HEK293 (cell line): ENCODE data around the gene FHL2.

Source experiments
- CTCF ChIA-PET: fragments of 350-600 bp; formaldehyde crosslinking; extraction: SDS; loops from one replicate; lab custom pipeline; 2021; ENCODE audit warnings: antibody characterized with exemption; lab: Yijun Ruan, JAX
- POLR2A ChIA-PET: fragments of 300-600 bp; formaldehyde crosslinking; extraction: SDS; loops from one replicate; lab custom pipeline; 2020; ENCODE audit warnings: antibody characterized with exemption, inconsistent platforms; lab: Yijun Ruan, JAX
- H3K27ac ChIP-seq: fragments of 200-500 bp; sonication (Bioruptor generic); 2 replicates; pipeline ENCODE4 v1.5.1; 2014; ENCODE audit warnings: low read depth, low read length, control low read depth, inconsistent platforms; ENCODE audit errors: extremely low read depth
- H3K36me3 ChIP-seq, 2 experiments: fragments of 200-500 bp in 1 of 2; sonication (Bioruptor generic) in 1 of 2; 1 replicate in 1 of 2; 2 replicates in 1 of 2; pipeline ENCODE4 v1.5.1; 2014 to 2017; ENCODE audit warnings: inconsistent platforms in 2 of 2, low read length in 2 of 2; ENCODE audit not compliant: control insufficient read depth in 2 of 2, insufficient read depth in 1 of 2
- H3K4me1 ChIP-seq: fragments of 200-500 bp; sonication (Bioruptor generic); 2 replicates; pipeline ENCODE4 v1.5.1; 2014; ENCODE audit warnings: mild to moderate bottlenecking, low read length, inconsistent platforms; ENCODE audit not compliant: control insufficient read depth, insufficient read depth
- H3K4me3 ChIP-seq: 2 replicates; pipeline ENCODE4 v1.5.1; 2011; ENCODE audit warnings: low read depth, mild to moderate bottlenecking, control low read depth, low read length, moderate library complexity
- H3K9me3 ChIP-seq: fragments of 200-500 bp; sonication (Bioruptor generic); 2 replicates; pipeline ENCODE4 v1.5.1; 2014; ENCODE audit warnings: low read depth, low read length, inconsistent platforms; ENCODE audit not compliant: control insufficient read depth, insufficient read depth
- HOXA7 ChIP-seq: sonication (generic); formaldehyde crosslinking; IDR thresholded peaks from 2 replicates; pipeline ENCODE4 v1.8.1; 2022; ENCODE audit warnings: missing genetic modification reagents, borderline replicate concordance
- IKZF3 ChIP-seq: fragments of 450-650 bp; IDR thresholded peaks from 2 replicates; pipeline ENCODE4 v1.5.0; 2018; ENCODE audit warnings: missing biosample characterization, mild to moderate bottlenecking, missing genetic modification characterization, moderate library complexity
- INSM2 ChIP-seq: fragments of 450-650 bp; formaldehyde crosslinking; IDR thresholded peaks from 2 replicates; pipeline ENCODE4 v1.5.1; 2016; ENCODE audit warnings: missing biosample characterization, missing genetic modification characterization
- MEIS1 ChIP-seq: sonication (generic); formaldehyde crosslinking; IDR thresholded peaks from 2 replicates; pipeline ENCODE4 v1.8.1; 2022; ENCODE audit warnings: missing genetic modification reagents, mild to moderate bottlenecking, borderline replicate concordance
- PRDM6 ChIP-seq: fragments of 450-650 bp; formaldehyde crosslinking; IDR thresholded peaks from 2 replicates; pipeline ENCODE4 v1.5.1; 2017; ENCODE audit warnings: missing biosample characterization, missing genetic modification characterization
- SP7 ChIP-seq: fragments of 450-650 bp; formaldehyde crosslinking; IDR thresholded peaks from 2 replicates; pipeline ENCODE4 v1.5.1; 2016; ENCODE audit warnings: missing biosample characterization, missing genetic modification characterization
- ZFP3 ChIP-seq: fragments of 450-650 bp; formaldehyde crosslinking; IDR thresholded peaks from 2 replicates; pipeline ENCODE4 v1.5.1; 2016; ENCODE audit warnings: low read depth, missing biosample characterization, missing genetic modification characterization
- ZFP37 ChIP-seq: fragments of 450-650 bp; formaldehyde crosslinking; IDR thresholded peaks from 2 replicates; pipeline ENCODE4 v1.5.1; 2016; ENCODE audit warnings: missing biosample characterization, missing genetic modification characterization
- ZNF148 ChIP-seq: fragments of 450-650 bp; formaldehyde crosslinking; IDR thresholded peaks from 2 replicates; pipeline ENCODE4 v1.5.0; 2017; ENCODE audit warnings: missing biosample characterization, missing genetic modification characterization, borderline replicate concordance
- ZNF157 ChIP-seq: fragments of 450-650 bp; formaldehyde crosslinking; IDR thresholded peaks from 2 replicates; pipeline ENCODE4 v1.5.1; 2016; ENCODE audit warnings: missing biosample characterization, missing genetic modification characterization
- ZNF280D ChIP-seq: fragments of 450-650 bp; formaldehyde crosslinking; IDR thresholded peaks from 2 replicates; pipeline ENCODE4 v1.5.1; 2016; ENCODE audit warnings: missing biosample characterization, missing genetic modification characterization
- ZNF324 ChIP-seq: fragments of 450-650 bp; formaldehyde crosslinking; IDR thresholded peaks from 2 replicates; pipeline ENCODE4 v1.5.1; 2016; ENCODE audit warnings: missing biosample characterization, missing genetic modification characterization
- ZNF335 ChIP-seq: fragments of 450-650 bp; formaldehyde crosslinking; conservative IDR thresholded peaks from 2 replicates; pipeline ENCODE4 v1.5.1; 2016; ENCODE audit warnings: missing biosample characterization, missing genetic modification characterization
- ZNF362 ChIP-seq: fragments of 450-650 bp; formaldehyde crosslinking; IDR thresholded peaks from 2 replicates; pipeline ENCODE4 v1.5.1; 2016; ENCODE audit warnings: missing biosample characterization, missing genetic modification characterization
- ZNF645 ChIP-seq: fragments of 450-650 bp; formaldehyde crosslinking; IDR thresholded peaks from 2 replicates; pipeline ENCODE4; 2016; ENCODE audit warnings: missing biosample characterization, missing genetic modification characterization
- ZNF658 ChIP-seq: fragments of 450-650 bp; formaldehyde crosslinking; IDR thresholded peaks from 2 replicates; pipeline ENCODE4; 2016; ENCODE audit warnings: missing biosample characterization, missing genetic modification characterization
- ZNF76 ChIP-seq: fragments of 450-650 bp; formaldehyde crosslinking; IDR thresholded peaks from 2 replicates; pipeline ENCODE4; 2016; ENCODE audit warnings: low read depth, missing biosample characterization, missing genetic modification characterization, borderline replicate concordance

FHL2 gene

GRCh38 chr2:105443617-105444598 is 45.1 kb upstream of the FHL2 start:
- H3K4me1 ChIP-seq, result no peaks in the 10 kb centered on the region
- ChIA-PET POLR2A (no interaction called here), CTCF (interaction anchor here (0.9 kb wide), 1 partner anchor 13 kb away, joined by 3 read pairs; no protein-coding TSS in a partner anchor)
- no peak overlapping the region for H3K27ac ChIP-seq
- H3K4me3 ChIP-seq, result no peak overlapping the region
- no peaks in the 10 kb centered on the region for H3K36me3 ChIP-seq
- no peaks in the 10 kb centered on the region for H3K9me3 ChIP-seq
- no peak for TF ChIP-seq MEIS1 (CRISPR knock-in tag)
- no peak for TF ChIP-seq SP7 (tag by site-specific recombination)
- TF ChIP-seq INSM2, result no peak
- TF ChIP-seq ZNF280D (tag by site-specific recombination), result no peak
- TF ChIP-seq ZNF658 (tag by site-specific recombination), result no peak
- TF ChIP-seq ZNF335, result no peak
- TF ChIP-seq, all 188 proteins: peak for 0

- Histone ChIP-seq H3K27ac (no peak overlapping the region), H3K4me3 (no peak overlapping the region), H3K9me3 (no peaks in the 10 kb centered on the region), H3K36me3 (no peaks in the 10 kb centered on the region), H3K4me1 (no peaks in the 10 kb centered on the region)
- ChIA-PET POLR2A (no interaction called here), CTCF (interaction anchor here (0.9 kb wide), 1 partner anchor 14 kb away, joined by 3 read pairs; no protein-coding TSS in a partner anchor)
- no peak for TF ChIP-seq ZNF148
- TF ChIP-seq ZFP3 (tag by site-specific recombination), result no peak
- no peak for TF ChIP-seq IKZF3 (tag by site-specific recombination)
- no peak for TF ChIP-seq ZNF645
- no peak for TF ChIP-seq ZFP37 (tag by site-specific recombination)
- TF ChIP-seq ZNF157 (tag by site-specific recombination), result no peak
- no peak for TF ChIP-seq ZNF324 (tag by site-specific recombination)
- no peak for TF ChIP-seq HOXA7 (CRISPR knock-in tag)
- no peak for TF ChIP-seq PRDM6 (tag by site-specific recombination)
- TF ChIP-seq ZNF76, result no peak
- TF ChIP-seq ZNF362 (tag by site-specific recombination), result no peak
- no peak for TF ChIP-seq INSM2
Observed at GRCh38 chr2:105442721-105443120, 43.9 kb upstream of the FHL2 start.
